ENCODE results near the gene IL13.

The IL13 gene

GRCh38 chr5:132695956-132696355 lies 38.0 kb downstream of the IL13 start:
- H3K14ac ChIP-seq (ENCODE audit: low read length in 2 of 2): no peak overlapping the region
- no peak overlapping the region for H2BK5ac ChIP-seq (ENCODE audit: low read depth, low read length, poor library complexity, severe bottlenecking)
- H3K4me2 ChIP-seq (ENCODE audit: low read length, poor library complexity, severe bottlenecking): no peak overlapping the region
- DNase-seq: no peak
- no peaks in the 10 kb centered on the region for H3K9me3 ChIP-seq (ENCODE audit: control insufficient read depth, low read length)
- no peak overlapping the region for H3K9ac ChIP-seq (ENCODE audit: low read length)
- H2AK5ac ChIP-seq (ENCODE audit: low read length, severe bottlenecking): no peak overlapping the region
- no CpG with 5 or more reads among the region's 4 CpGs for WGBS
- no peak overlapping the region for H3K23ac ChIP-seq (ENCODE audit: low read length in 2 of 2)
- H3K79me1 ChIP-seq (replicated peaks; ENCODE audit: low read length, poor library complexity, severe bottlenecking): no peaks in the 10 kb centered on the region
- peaks cover 4 to 44% of the 10 kb centered on the region in 2 experiments for H3K36me3 ChIP-seq (ENCODE audit: control insufficient read depth in 1 of 2, insufficient read depth in 2 of 2, low read depth in 1 of 2, low read length in 2 of 2)
- no peak overlapping the region for H4K91ac ChIP-seq (ENCODE audit: low read length)
- no peak overlapping the region for H4K8ac ChIP-seq (ENCODE audit: low read length)
- no peak overlapping the region for H2AFZ ChIP-seq (ENCODE audit: low read depth, low read length)
- H2BK120ac ChIP-seq (ENCODE audit: low read depth, low read length): no peak overlapping the region
- no peaks in the 10 kb centered on the region for H3K4me1 ChIP-seq (ENCODE audit: control insufficient read depth, insufficient read depth, low read depth, low read length)
- no peak overlapping the region for H2BK12ac ChIP-seq (ENCODE audit: low read length in 2 of 2)
- no peak overlapping the region for H3K4ac ChIP-seq (ENCODE audit: low read depth in 1 of 2, low read length in 2 of 2)
- no peak overlapping the region for H3K4me3 ChIP-seq (ENCODE audit: insufficient read depth in 1 of 2, low read depth in 1 of 2, low read length in 2 of 2)
- H2BK15ac ChIP-seq (ENCODE audit: low read depth, poor library complexity, severe bottlenecking): no peak overlapping the region
- no peak overlapping the region for H3K27ac ChIP-seq (ENCODE audit: low read length, poor library complexity, severe bottlenecking)
- H3K27me3 ChIP-seq (ENCODE audit: control insufficient read depth in 1 of 2, insufficient read depth in 1 of 2, low read length in 2 of 2): no peaks in the 10 kb centered on the region
- H3K18ac ChIP-seq (ENCODE audit: low read depth in 1 of 2, low read length in 2 of 2): no peak overlapping the region

GRCh38 chr5:132704875-132705274 lies 46.9 kb downstream of the IL13 start:
- Histone ChIP-seq H2BK120ac (ENCODE audit: low read depth, low read length) (no peak overlapping the region), H3K4ac (ENCODE audit: low read depth in 1 of 2, low read length in 2 of 2) (no peak overlapping the region), H2BK5ac (ENCODE audit: low read depth, low read length, poor library complexity, severe bottlenecking) (no peak overlapping the region), H3K9ac (ENCODE audit: low read length) (no peak overlapping the region), H3K4me2 (ENCODE audit: low read length, poor library complexity, severe bottlenecking) (no peak overlapping the region), H2BK15ac (ENCODE audit: low read depth, poor library complexity, severe bottlenecking) (no peak overlapping the region), H2BK12ac (ENCODE audit: low read length in 2 of 2) (no peak overlapping the region), H3K4me3 (ENCODE audit: insufficient read depth in 1 of 2, low read depth in 1 of 2, low read length in 2 of 2) (no peak overlapping the region), H3K36me3 (ENCODE audit: control insufficient read depth in 1 of 2, insufficient read depth in 2 of 2, low read depth in 1 of 2, low read length in 2 of 2) (peaks cover 3 to 43% of the 10 kb centered on the region in 2 experiments), H3K9me3 (ENCODE audit: control insufficient read depth, low read length) (no peaks in the 10 kb centered on the region), H3K27me3 (ENCODE audit: control insufficient read depth in 1 of 2, insufficient read depth in 1 of 2, low read length in 2 of 2) (no peaks in the 10 kb centered on the region), H3K18ac (ENCODE audit: low read depth in 1 of 2, low read length in 2 of 2) (no peak overlapping the region), H3K4me1 (ENCODE audit: control insufficient read depth, insufficient read depth, low read depth, low read length) (no peaks in the 10 kb centered on the region), H3K14ac (ENCODE audit: low read length in 2 of 2) (no peak overlapping the region), H2AFZ (ENCODE audit: low read depth, low read length) (no peak overlapping the region), H4K91ac (ENCODE audit: low read length) (no peak overlapping the region), H4K8ac (ENCODE audit: low read length) (no peak overlapping the region), H2AK5ac (ENCODE audit: low read length, severe bottlenecking) (no peak overlapping the region), H3K79me1 (replicated peaks; ENCODE audit: low read length, poor library complexity, severe bottlenecking) (no peaks in the 10 kb centered on the region), H3K27ac (ENCODE audit: low read length, poor library complexity, severe bottlenecking) (no peak overlapping the region), H3K23ac (ENCODE audit: low read length in 2 of 2) (no peak overlapping the region)
- WGBS: no CpG with 5 or more reads among the region's 1 CpG
- no peak for DNase-seq

GRCh38 chr5:132708645-132709044 lies 50.7 kb downstream of the IL13 start:
- H3K79me1 ChIP-seq (replicated peaks; ENCODE audit: low read length, poor library complexity, severe bottlenecking): no peaks in the 10 kb centered on the region
- H3K14ac ChIP-seq (ENCODE audit: low read length in 2 of 2): no peak overlapping the region
- H3K27ac ChIP-seq (ENCODE audit: low read length, poor library complexity, severe bottlenecking): no peak overlapping the region
- no peaks in the 10 kb centered on the region for H3K27me3 ChIP-seq (ENCODE audit: control insufficient read depth in 1 of 2, insufficient read depth in 1 of 2, low read length in 2 of 2)
- H3K36me3 ChIP-seq (ENCODE audit: control insufficient read depth in 1 of 2, insufficient read depth in 2 of 2, low read depth in 1 of 2, low read length in 2 of 2): peaks cover 4 to 16% of the 10 kb centered on the region in 2 experiments
- H3K4me2 ChIP-seq (ENCODE audit: low read length, poor library complexity, severe bottlenecking): no peak overlapping the region
- H3K18ac ChIP-seq (ENCODE audit: low read depth in 1 of 2, low read length in 2 of 2): no peak overlapping the region
- H3K4me3 ChIP-seq (ENCODE audit: insufficient read depth in 1 of 2, low read depth in 1 of 2, low read length in 2 of 2): no peak overlapping the region
- no peak overlapping the region for H2BK15ac ChIP-seq (ENCODE audit: low read depth, poor library complexity, severe bottlenecking)
- no peak overlapping the region for H4K91ac ChIP-seq (ENCODE audit: low read length)
- no peak overlapping the region for H3K23ac ChIP-seq (ENCODE audit: low read length in 2 of 2)
- H3K9ac ChIP-seq (ENCODE audit: low read length): no peak overlapping the region
- DNase-seq: no peak
- no peak overlapping the region for H4K8ac ChIP-seq (ENCODE audit: low read length)
- H2AK5ac ChIP-seq (ENCODE audit: low read length, severe bottlenecking): no peak overlapping the region
- no peak overlapping the region for H3K4ac ChIP-seq (ENCODE audit: low read depth in 1 of 2, low read length in 2 of 2)
- H2AFZ ChIP-seq (ENCODE audit: low read depth, low read length): no peak overlapping the region
- H3K4me1 ChIP-seq (ENCODE audit: control insufficient read depth, insufficient read depth, low read depth, low read length): no peaks in the 10 kb centered on the region
- H2BK12ac ChIP-seq (ENCODE audit: low read length in 2 of 2): no peak overlapping the region
- no peaks in the 10 kb centered on the region for H3K9me3 ChIP-seq (ENCODE audit: control insufficient read depth, low read length)
- H2BK5ac ChIP-seq (ENCODE audit: low read depth, low read length, poor library complexity, severe bottlenecking): no peak overlapping the region
- H2BK120ac ChIP-seq (ENCODE audit: low read depth, low read length): no peak overlapping the region

Data from mesenchymal stem cell (in vitro differentiated cells and primary cell).